CD14-positive monocyte (primary cell): Measurements from ENCODE around the gene PDIA5. TPM values are rescaled to one million over a fixed set of nuclear protein-coding genes. Genes with fewer than 3 reads are reported as not detected.

Source experiments
- DNase-seq, 3 donors: peaks; one replicate each; pipeline ENCODE4 v3.0.0-alpha.2; 2011 to 2022
- H2AFZ ChIP-seq: 2 replicates; pipeline ENCODE4 v1.6.0; 2012; ENCODE audit warnings: mild to moderate bottlenecking, low read depth, low read length, inconsistent platforms; ENCODE audit not compliant: insufficient read depth, poor library complexity, severe bottlenecking
- H3K27ac ChIP-seq, 2 donors: 1 replicate in 1 of 2; 2 replicates in 1 of 2; pipeline ENCODE4 v1.5.1; 2012 to 2013; ENCODE audit warnings: low read length in 2 of 2, control low read depth in 1 of 2, inconsistent platforms in 1 of 2, low read depth in 1 of 2, mild to moderate bottlenecking in 1 of 2
- H3K27me3 ChIP-seq, 2 donors: one replicate each; pipeline versions ENCODE4 v1.6.0 to v1.6.1; 2011 to 2013; ENCODE audit warnings: low read length in 2 of 2; ENCODE audit not compliant: control insufficient read depth in 2 of 2, insufficient read depth in 2 of 2
- H3K36me3 ChIP-seq, 2 donors: replicated peaks in 1 of 2; 1 replicate in 1 of 2; 2 replicates in 1 of 2; pipeline versions ENCODE4 v1.5.1 to v1.6.1; 2012 to 2013; ENCODE audit warnings: low read length in 2 of 2, control low read depth in 1 of 2, inconsistent platforms in 1 of 2, mild to moderate bottlenecking in 1 of 2; ENCODE audit not compliant: insufficient read depth in 2 of 2, control insufficient read depth in 1 of 2
- H3K4me1 ChIP-seq, 2 donors: 1 replicate in 1 of 2; 2 replicates in 1 of 2; pipeline versions ENCODE4 v1.5.1 to v1.6.1; 2012 to 2013; ENCODE audit warnings: low read length in 2 of 2, control low read depth in 1 of 2, inconsistent platforms in 1 of 2, mild to moderate bottlenecking in 1 of 2, moderate library complexity in 1 of 2; ENCODE audit not compliant: insufficient read depth in 2 of 2, control insufficient read depth in 1 of 2
- H3K4me2 ChIP-seq: replicated peaks from 2 replicates; pipeline ENCODE3; 2012; ENCODE audit warnings: low read length, moderate library complexity, mild to moderate bottlenecking; ENCODE audit not compliant: poor library complexity, severe bottlenecking; ENCODE audit errors: extremely low read depth
- H3K4me3 ChIP-seq, 3 experiments: fragments of 200-600 bp in 1 of 3; sonication (generic) in 1 of 3; replicated peaks in 1 of 3; 1 replicate in 2 of 3; 2 replicates in 1 of 3; pipeline ENCODE4 v1.5.1; 2011 to 2013; ENCODE audit warnings: low read length in 3 of 3, mild to moderate bottlenecking in 3 of 3, control low read depth in 2 of 3, low read depth in 2 of 3, inconsistent platforms in 1 of 3, moderate library complexity in 1 of 3
- H3K79me2 ChIP-seq: 2 replicates; pipeline ENCODE4 v1.6.0; 2012; ENCODE audit warnings: mild to moderate bottlenecking, control low read depth, inconsistent platforms, low read length, moderate library complexity; ENCODE audit not compliant: insufficient read depth
- H3K9ac ChIP-seq: 2 replicates; pipeline ENCODE4 v1.6.0; 2017; ENCODE audit warnings: low read length, mild to moderate bottlenecking; ENCODE audit not compliant: insufficient read depth, poor library complexity, severe bottlenecking
- H3K9me3 ChIP-seq, 2 donors: replicated peaks in 1 of 2; 1 replicate in 1 of 2; 2 replicates in 1 of 2; pipeline versions ENCODE4 v1.5.1 to v1.6.1; 2012 to 2013; ENCODE audit warnings: low read length in 2 of 2, control low read depth in 1 of 2; ENCODE audit not compliant: control insufficient read depth in 1 of 2, insufficient read depth in 1 of 2
- H4K20me1 ChIP-seq: 2 replicates; pipeline ENCODE4 v1.6.0; 2012; ENCODE audit warnings: mild to moderate bottlenecking, low read length, control low read depth, moderate library complexity; ENCODE audit not compliant: insufficient read depth
- H3K27ac Mint-ChIP-seq, 7 donors: one replicate each; pipeline ENCODE4 v1.8.0; 2020; ENCODE audit warnings: mild to moderate bottlenecking in 7 of 7, mixed read lengths in 7 of 7, moderate library complexity in 6 of 7, inconsistent platforms in 2 of 7
- H3K27me3 Mint-ChIP-seq, 3 donors: one replicate each; pipeline ENCODE4 v1.8.0; 2021 to 2022; ENCODE audit warnings: low read depth in 3 of 3, mild to moderate bottlenecking in 3 of 3, mixed read lengths in 3 of 3, moderate library complexity in 3 of 3, inconsistent platforms in 1 of 3
- H3K36me3 Mint-ChIP-seq, 2 donors: one replicate each; pipeline ENCODE4 v1.8.0; 2020; ENCODE audit warnings: mixed read lengths in 2 of 2, inconsistent platforms in 1 of 2, mild to moderate bottlenecking in 1 of 2
- H3K4me1 Mint-ChIP-seq: one replicate; pipeline ENCODE4 v1.8.0; 2020; ENCODE audit warnings: mild to moderate bottlenecking, mixed read lengths
- H3K4me3 Mint-ChIP-seq, 2 donors: one replicate each; pipeline ENCODE4 v1.8.0; 2020; ENCODE audit warnings: mild to moderate bottlenecking in 2 of 2, mixed read lengths in 2 of 2, moderate library complexity in 1 of 2
- H3K9me3 Mint-ChIP-seq, 7 donors: one replicate each; pipeline ENCODE4 v1.8.0; 2020 to 2022; ENCODE audit warnings: mixed read lengths in 7 of 7, mild to moderate bottlenecking in 6 of 7, moderate library complexity in 6 of 7, inconsistent platforms in 2 of 7
- WGBS: methylation state at CpG from one replicate; pipeline ENCODE4 v1.1.5; 2013; ENCODE audit warnings: missing lambda C conversion rate; ENCODE audit not compliant: insufficient coverage; 5-methylcytosine and 5-hydroxymethylcytosine counted together
- intact Hi-C, 2 donors: fragments of 100-400 bp; cut with micrococcal nuclease; formaldehyde crosslinking; loops; one replicate each; pipeline versions ENCODE4 v1.15.0 to v1.15.1; 2023
- polyA plus RNA-seq, 3 donors: library from polyadenylated mRNA; depleted of rRNA in 1 of 3; unstranded in 2 of 3; stranded (reverse) in 1 of 3; fragments of 300-500 nt in 2 of 3; fragments of >200 nt in 1 of 3; fragmentation: Illumina TruSeq in 2 of 3; gene quantifications; 1 replicate in 2 of 3; 2 replicates in 1 of 3; pipeline ENCODE4 v1.2.3, GENCODE V29; 2012 to 2021
- TF ChIP-seq, protein P1 (sequence below): fragments of 200-600 bp; IDR thresholded peaks from one replicate; pipeline ENCODE4 v1.8.0; 2022; ENCODE audit warnings: antibody characterized with exemption, mild to moderate bottlenecking

PDIA5 gene
- polyA plus RNA-seq, 3 donors: 7.1 to 10.0 (median 9.2) TPM

DNA sequence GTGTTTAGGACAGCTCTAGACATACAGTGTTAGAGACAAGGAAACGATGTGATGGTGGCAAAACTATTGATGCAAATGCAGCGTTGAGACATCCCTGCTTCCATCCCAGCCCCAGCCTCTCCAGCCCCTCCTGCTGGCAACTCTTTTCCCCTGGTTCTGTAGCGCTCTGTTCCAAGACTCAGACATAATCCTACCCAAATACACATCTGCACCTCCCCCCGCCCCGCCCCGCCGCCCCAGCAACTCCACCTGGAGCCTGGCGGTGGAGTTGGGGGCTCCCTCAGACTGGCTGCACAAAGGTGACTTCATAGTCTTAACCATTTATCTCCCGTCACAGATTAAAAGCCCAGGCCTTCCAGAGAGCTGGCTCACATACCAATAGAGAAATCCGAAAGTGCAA, 127.7 kb downstream of the PDIA5 start:
- no peak overlapping the region for H3K27ac ChIP-seq
- Mint-ChIP-seq H3K27me3 (peaks cover 0 to 5% (median 1%) of the 10 kb centered on the region in 3 donors), H3K4me3 (no peak overlapping the region), H3K9me3 (peaks cover 0 to 22% (median 3%) of the 10 kb centered on the region in 7 donors), H3K4me1 (peaks cover 24% of the 10 kb centered on the region), H3K36me3 (no peaks in the 10 kb centered on the region), H3K27ac (no peak overlapping the region)
- H2AFZ ChIP-seq: no peak overlapping the region
- WGBS: 78% methylated on average over 6 of the region's 10 CpGs
- H4K20me1 ChIP-seq: no peaks in the 10 kb centered on the region
- intact Hi-C loops: no loop called here
- no peak overlapping the region for H3K4me2 ChIP-seq
- H3K27me3 ChIP-seq: no peaks in the 10 kb centered on the region
- H3K36me3 ChIP-seq: no peaks in the 10 kb centered on the region
- no peak overlapping the region for H3K9ac ChIP-seq
- no peaks in the 10 kb centered on the region for H3K9me3 ChIP-seq
- H3K4me3 ChIP-seq: no peak overlapping the region
- DNase-seq: no peak
- H3K79me2 ChIP-seq: no peaks in the 10 kb centered on the region
- TF ChIP-seq, protein P1, sequence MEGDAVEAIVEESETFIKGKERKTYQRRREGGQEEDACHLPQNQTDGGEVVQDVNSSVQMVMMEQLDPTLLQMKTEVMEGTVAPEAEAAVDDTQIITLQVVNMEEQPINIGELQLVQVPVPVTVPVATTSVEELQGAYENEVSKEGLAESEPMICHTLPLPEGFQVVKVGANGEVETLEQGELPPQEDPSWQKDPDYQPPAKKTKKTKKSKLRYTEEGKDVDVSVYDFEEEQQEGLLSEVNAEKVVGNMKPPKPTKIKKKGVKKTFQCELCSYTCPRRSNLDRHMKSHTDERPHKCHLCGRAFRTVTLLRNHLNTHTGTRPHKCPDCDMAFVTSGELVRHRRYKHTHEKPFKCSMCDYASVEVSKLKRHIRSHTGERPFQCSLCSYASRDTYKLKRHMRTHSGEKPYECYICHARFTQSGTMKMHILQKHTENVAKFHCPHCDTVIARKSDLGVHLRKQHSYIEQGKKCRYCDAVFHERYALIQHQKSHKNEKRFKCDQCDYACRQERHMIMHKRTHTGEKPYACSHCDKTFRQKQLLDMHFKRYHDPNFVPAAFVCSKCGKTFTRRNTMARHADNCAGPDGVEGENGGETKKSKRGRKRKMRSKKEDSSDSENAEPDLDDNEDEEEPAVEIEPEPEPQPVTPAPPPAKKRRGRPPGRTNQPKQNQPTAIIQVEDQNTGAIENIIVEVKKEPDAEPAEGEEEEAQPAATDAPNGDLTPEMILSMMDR: no peak
- H3K4me1 ChIP-seq: peaks cover 14 to 17% of the 10 kb centered on the region in 2 donors

GRCh38 chr3:123198372-123198771, 131.5 kb downstream of the PDIA5 start:
- Mint-ChIP-seq H3K27me3 (peaks cover 0 to 5% (median 1%) of the 10 kb centered on the region in 3 donors), H3K27ac (no peak overlapping the region), H3K36me3 (no peaks in the 10 kb centered on the region), H3K4me1 (peaks cover 18% of the 10 kb centered on the region), H3K4me3 (no peak overlapping the region), H3K9me3 (peaks cover 0 to 22% (median 3%) of the 10 kb centered on the region in 7 donors)
- Histone ChIP-seq H3K4me1 (peaks cover 17 to 19% of the 10 kb centered on the region in 2 donors), H3K9me3 (no peaks in the 10 kb centered on the region), H3K27me3 (no peaks in the 10 kb centered on the region), H4K20me1 (no peaks in the 10 kb centered on the region), H3K9ac (no peak overlapping the region), H3K4me2 (no peak overlapping the region), H3K4me3 (no peak overlapping the region), H2AFZ (no peak overlapping the region), H3K36me3 (no peaks in the 10 kb centered on the region), H3K27ac (no peak overlapping the region), H3K79me2 (peaks cover 16% of the 10 kb centered on the region)
- DNase-seq: no peak
- TF ChIP-seq, protein P1: no peak
- WGBS: no CpG with 5 or more reads among the region's 1 CpG
- intact Hi-C loops: loop anchor here in 1 of 2 donors (5.0 kb wide), 1 partner anchor 46 kb away; no protein-coding TSS in a partner anchor
